Measurements from ENCODE around the gene RERE. TPM values are rescaled to one million over a fixed set of nuclear protein-coding genes. Genes with fewer than 3 reads are reported as not detected.
"Not testable (repeated sequence)": the region's sequence is repeated elsewhere in the genome, so short reads cannot be mapped to it uniquely, and the experiment has no call there.

Gene RERE
- total and polyA plus RNA-seq, 7 donors: 38.8 to 308 (median 99.7) TPM

GRCh38 chr1:8698012-8698630 is 119.3 kb downstream of the RERE start:
- no peak for ATAC-seq
- H3K9me3 ChIP-seq: no peaks in the 10 kb centered on the region
- DNase-seq: no peak
- intact Hi-C loops (cut with DNase I): no loop called here
- TF ChIP-seq CTCF (IDR thresholded peaks at IDR 0.05): no peak
- H3K4me3 ChIP-seq: no peak overlapping the region
- H3K27me3 ChIP-seq (ENCODE audit: insufficient read depth in 3 of 3, low read length in 2 of 3): no peaks in the 10 kb centered on the region
- WGBS, 3 donors: 76 to 88% (median 78%) methylated on average over 3 of the region's 3 CpGs
- no peak overlapping the region for H3K27ac ChIP-seq
- H3K4me1 ChIP-seq: peaks cover 45% of the 10 kb centered on the region
- no peaks in the 10 kb centered on the region for H3K36me3 ChIP-seq (ENCODE audit: insufficient read depth in 1 of 2, low read depth in 1 of 2)

- peaks cover 28% of the 10 kb centered on the region for H3K4me1 ChIP-seq
- H3K27ac ChIP-seq; H3K4me3 ChIP-seq; H3K9me3 ChIP-seq; intact Hi-C loops (cut with DNase I); DNase-seq; H3K27me3 ChIP-seq (ENCODE audit: insufficient read depth in 3 of 3, low read length in 2 of 3); H3K36me3 ChIP-seq (ENCODE audit: insufficient read depth in 1 of 2, low read depth in 1 of 2); ATAC-seq: not testable (repeated sequence)
- WGBS, 3 donors: 94 to 96% (median 96%) methylated on average over 4 of the region's 4 CpGs
Observed at GRCh38 chr1:8695442-8695841, 122.0 kb downstream of the RERE start.

- 75 to 81% (median 79%) methylated on average over 3 of the region's 3 CpGs for WGBS, 3 donors
- ATAC-seq: no peak
- no peaks in the 10 kb centered on the region for H3K9me3 ChIP-seq
- no peak overlapping the region for H3K4me3 ChIP-seq
- intact Hi-C loops (cut with DNase I): no loop called here
- no peak for DNase-seq
- peaks cover 7% of the 10 kb centered on the region for H3K4me1 ChIP-seq
- TF ChIP-seq CTCF (IDR thresholded peaks at IDR 0.05): no peak
- no peaks in the 10 kb centered on the region for H3K27me3 ChIP-seq (ENCODE audit: insufficient read depth in 3 of 3, low read length in 2 of 3)
- no peaks in the 10 kb centered on the region for H3K36me3 ChIP-seq (ENCODE audit: insufficient read depth in 1 of 2, low read depth in 1 of 2)
- no peak overlapping the region for H3K27ac ChIP-seq
Observed at GRCh38 chr1:8693107-8693506, 124.3 kb downstream of the RERE start.

GRCh38 chr1:8691662-8692061 is 125.8 kb downstream of the RERE start:
- intact Hi-C loops (cut with DNase I): no loop called here
- WGBS, 3 donors: 81 to 100% (median 94%) methylated on average over 1 of the region's 1 CpG
- Histone ChIP-seq H3K4me1 (peaks cover 16% of the 10 kb centered on the region), H3K9me3 (no peaks in the 10 kb centered on the region), H3K27me3 (ENCODE audit: insufficient read depth in 3 of 3, low read length in 2 of 3) (no peaks in the 10 kb centered on the region), H3K36me3 (ENCODE audit: insufficient read depth in 1 of 2, low read depth in 1 of 2) (no peaks in the 10 kb centered on the region), H3K27ac (no peak overlapping the region), H3K4me3 (no peak overlapping the region)
- DNase-seq (no peak), ATAC-seq (no peak)
- no peak for TF ChIP-seq CTCF (IDR thresholded peaks at IDR 0.05)

- Histone ChIP-seq H3K4me1 (peaks cover 19% of the 10 kb centered on the region), H3K9me3 (no peaks in the 10 kb centered on the region), H3K36me3 (ENCODE audit: insufficient read depth in 1 of 2, low read depth in 1 of 2) (no peaks in the 10 kb centered on the region), H3K4me3 (no peak overlapping the region), H3K27ac (no peak overlapping the region), H3K27me3 (ENCODE audit: insufficient read depth in 3 of 3, low read length in 2 of 3) (no peaks in the 10 kb centered on the region)
- ATAC-seq: no peak
- no peak for TF ChIP-seq CTCF (IDR thresholded peaks at IDR 0.05)
- 95 to 99% (median 96%) methylated on average over 4 of the region's 4 CpGs for WGBS, 3 donors
- DNase-seq: no peak
- intact Hi-C loops (cut with DNase I): no loop called here
Observed at GRCh38 chr1:8690253-8690525, 127.3 kb downstream of the RERE start.
